Neutrophil (primary cell): ENCODE results near the gene CDKN1B.

Experiments used
- H3K27ac ChIP-seq: fragments of 200-600 bp; sonication (generic); 2 replicates; pipeline ENCODE4 v1.5.1; 2016; ENCODE audit warnings: mild to moderate bottlenecking, moderate library complexity
- H3K27me3 ChIP-seq: fragments of 200-600 bp; sonication (generic); 2 replicates; pipeline ENCODE4 v1.6.0; 2016; ENCODE audit warnings: mild to moderate bottlenecking
- H3K36me3 ChIP-seq: fragments of 200-600 bp; sonication (generic); 2 replicates; pipeline ENCODE4 v1.5.1; 2017
- H3K4me1 ChIP-seq, 2 experiments: fragments of 200-600 bp in 1 of 2; sonication (generic) in 1 of 2; 1 replicate in 1 of 2; 2 replicates in 1 of 2; pipeline versions ENCODE4 v1.5.1 to v1.6.1; 2013 to 2016; ENCODE audit warnings: low read depth in 1 of 2, low read length in 1 of 2, mild to moderate bottlenecking in 1 of 2, moderate library complexity in 1 of 2; ENCODE audit not compliant: control insufficient read depth in 1 of 2, insufficient read depth in 1 of 2
- H3K4me3 ChIP-seq, 2 experiments: fragments of 200-600 bp in 1 of 2; sonication (generic) in 1 of 2; 1 replicate in 1 of 2; 2 replicates in 1 of 2; pipeline ENCODE4 v1.5.1; 2013 to 2016; ENCODE audit warnings: low read depth in 1 of 2, low read length in 1 of 2, mild to moderate bottlenecking in 1 of 2, moderate library complexity in 1 of 2
- H3K9me3 ChIP-seq: fragments of 200-600 bp; sonication (generic); 2 replicates; pipeline ENCODE4 v1.5.1; 2016
- TF ChIP-seq, protein P1 (sequence below): fragments of 200-600 bp; sonication (generic); IDR thresholded peaks from 2 replicates; pipeline ENCODE4 v1.5.1; 2016; ENCODE audit warnings: antibody characterized with exemption

The CDKN1B gene

DNA sequence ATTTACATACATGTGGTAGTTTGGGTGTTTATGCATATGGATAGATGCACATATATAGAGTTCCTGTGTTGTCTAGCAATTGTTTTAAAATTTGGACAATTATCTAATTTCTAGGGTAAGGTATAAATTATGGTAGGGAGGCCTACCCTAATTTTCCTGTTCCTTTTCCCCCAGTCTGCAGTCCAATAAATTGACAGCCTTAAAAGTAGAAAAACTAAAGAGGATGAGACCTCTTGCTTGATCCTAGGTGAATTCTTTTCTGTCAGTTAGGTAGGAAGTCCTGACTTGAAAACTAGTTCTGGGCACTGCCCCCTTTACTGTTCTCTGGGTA lies 2.1 kb upstream of the CDKN1B start:
- Histone ChIP-seq H3K4me3 (peak overlapping the region; percentile 91), H3K9me3 (no peaks in the 10 kb centered on the region), H3K36me3 (peaks cover 12% of the 10 kb centered on the region), H3K4me1 (peaks cover 35 to 38% of the 10 kb centered on the region in 2 experiments), H3K27me3 (no peaks in the 10 kb centered on the region), H3K27ac (peak overlapping the region; percentile 95)
- TF ChIP-seq, protein P1, sequence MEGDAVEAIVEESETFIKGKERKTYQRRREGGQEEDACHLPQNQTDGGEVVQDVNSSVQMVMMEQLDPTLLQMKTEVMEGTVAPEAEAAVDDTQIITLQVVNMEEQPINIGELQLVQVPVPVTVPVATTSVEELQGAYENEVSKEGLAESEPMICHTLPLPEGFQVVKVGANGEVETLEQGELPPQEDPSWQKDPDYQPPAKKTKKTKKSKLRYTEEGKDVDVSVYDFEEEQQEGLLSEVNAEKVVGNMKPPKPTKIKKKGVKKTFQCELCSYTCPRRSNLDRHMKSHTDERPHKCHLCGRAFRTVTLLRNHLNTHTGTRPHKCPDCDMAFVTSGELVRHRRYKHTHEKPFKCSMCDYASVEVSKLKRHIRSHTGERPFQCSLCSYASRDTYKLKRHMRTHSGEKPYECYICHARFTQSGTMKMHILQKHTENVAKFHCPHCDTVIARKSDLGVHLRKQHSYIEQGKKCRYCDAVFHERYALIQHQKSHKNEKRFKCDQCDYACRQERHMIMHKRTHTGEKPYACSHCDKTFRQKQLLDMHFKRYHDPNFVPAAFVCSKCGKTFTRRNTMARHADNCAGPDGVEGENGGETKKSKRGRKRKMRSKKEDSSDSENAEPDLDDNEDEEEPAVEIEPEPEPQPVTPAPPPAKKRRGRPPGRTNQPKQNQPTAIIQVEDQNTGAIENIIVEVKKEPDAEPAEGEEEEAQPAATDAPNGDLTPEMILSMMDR, result no peak

DNA sequence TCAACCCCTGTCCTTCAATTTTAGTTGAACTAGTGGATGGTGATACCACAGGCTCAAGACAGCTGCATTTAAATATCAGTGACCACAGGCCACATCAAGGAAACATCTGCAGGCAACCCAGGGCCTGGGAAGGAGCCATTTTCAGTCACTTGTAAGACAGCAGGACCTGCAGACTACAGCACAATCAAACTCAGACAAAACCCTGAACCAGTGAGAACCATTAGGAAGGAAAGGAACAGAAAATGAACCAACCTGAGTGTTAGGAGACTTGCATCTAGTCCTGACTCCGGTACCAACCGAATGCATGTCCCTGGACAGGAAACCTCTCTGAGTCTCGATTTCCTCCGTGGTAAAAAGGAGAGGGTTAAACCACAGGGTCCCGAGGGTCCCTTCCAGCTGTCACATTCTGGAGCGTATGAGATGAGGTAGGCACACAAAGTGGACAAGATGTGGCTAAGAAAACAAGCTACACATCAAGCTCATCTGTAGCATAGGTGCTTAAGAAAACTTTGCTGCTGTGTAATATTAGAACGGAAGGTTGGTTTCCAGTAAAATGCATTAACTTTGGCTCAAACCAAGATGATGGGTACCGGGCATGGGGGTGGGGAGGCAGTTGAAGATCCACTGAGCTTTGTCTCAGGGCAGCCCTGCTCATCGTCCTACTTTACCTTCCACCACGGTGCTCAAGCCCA lies 1.6 kb upstream of the CDKN1B start:
- H3K36me3 ChIP-seq, result peaks cover 18% of the 10 kb centered on the region
- H3K27me3 ChIP-seq, result no peaks in the 10 kb centered on the region
- H3K27ac ChIP-seq, result peak overlapping the region; percentile 95
- H3K4me1 ChIP-seq, result peaks cover 40 to 43% of the 10 kb centered on the region in 2 experiments
- no peaks in the 10 kb centered on the region for H3K9me3 ChIP-seq
- H3K4me3 ChIP-seq, result peak overlapping the region; percentile 91
- TF ChIP-seq, protein P1, result no peak

DNA sequence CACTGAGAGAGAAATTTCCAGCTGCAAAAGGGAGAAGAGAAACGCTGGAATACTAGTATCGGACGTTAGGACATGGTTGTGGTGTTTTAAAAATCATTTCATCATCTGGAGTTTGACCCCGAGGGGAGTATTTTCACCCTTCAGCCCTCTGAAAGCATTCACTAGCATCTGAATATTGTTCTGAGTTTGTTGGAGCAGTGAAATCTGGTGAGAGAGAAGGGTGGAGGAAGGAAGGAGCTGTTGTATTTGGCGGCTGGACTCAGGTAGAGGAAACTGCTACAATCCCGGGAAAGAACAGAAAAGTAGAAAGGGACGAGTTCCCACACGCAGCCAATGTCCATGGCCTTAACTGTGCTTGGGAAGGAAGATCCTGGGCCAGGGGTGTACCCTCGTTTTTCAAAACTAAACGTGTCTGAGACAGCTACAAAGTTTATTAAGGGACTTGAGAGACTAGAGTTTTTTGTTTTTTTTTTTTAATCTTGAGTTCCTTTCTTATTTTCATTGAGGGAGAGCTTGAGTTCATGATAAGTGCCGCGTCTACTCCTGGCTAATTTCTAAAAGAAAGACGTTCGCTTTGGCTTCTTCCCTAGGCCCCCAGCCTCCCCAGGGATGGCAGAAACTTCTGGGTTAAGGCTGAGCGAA lies 896 bp upstream of the CDKN1B start:
- Histone ChIP-seq H3K27me3 (no peaks in the 10 kb centered on the region), H3K4me1 (peaks cover 47 to 50% of the 10 kb centered on the region in 2 experiments), H3K4me3 (peak overlapping the region; percentile 91), H3K9me3 (no peaks in the 10 kb centered on the region), H3K36me3 (peaks cover 24% of the 10 kb centered on the region), H3K27ac (peak overlapping the region; percentile 95)
- TF ChIP-seq, protein P1, result no peak

DNA sequence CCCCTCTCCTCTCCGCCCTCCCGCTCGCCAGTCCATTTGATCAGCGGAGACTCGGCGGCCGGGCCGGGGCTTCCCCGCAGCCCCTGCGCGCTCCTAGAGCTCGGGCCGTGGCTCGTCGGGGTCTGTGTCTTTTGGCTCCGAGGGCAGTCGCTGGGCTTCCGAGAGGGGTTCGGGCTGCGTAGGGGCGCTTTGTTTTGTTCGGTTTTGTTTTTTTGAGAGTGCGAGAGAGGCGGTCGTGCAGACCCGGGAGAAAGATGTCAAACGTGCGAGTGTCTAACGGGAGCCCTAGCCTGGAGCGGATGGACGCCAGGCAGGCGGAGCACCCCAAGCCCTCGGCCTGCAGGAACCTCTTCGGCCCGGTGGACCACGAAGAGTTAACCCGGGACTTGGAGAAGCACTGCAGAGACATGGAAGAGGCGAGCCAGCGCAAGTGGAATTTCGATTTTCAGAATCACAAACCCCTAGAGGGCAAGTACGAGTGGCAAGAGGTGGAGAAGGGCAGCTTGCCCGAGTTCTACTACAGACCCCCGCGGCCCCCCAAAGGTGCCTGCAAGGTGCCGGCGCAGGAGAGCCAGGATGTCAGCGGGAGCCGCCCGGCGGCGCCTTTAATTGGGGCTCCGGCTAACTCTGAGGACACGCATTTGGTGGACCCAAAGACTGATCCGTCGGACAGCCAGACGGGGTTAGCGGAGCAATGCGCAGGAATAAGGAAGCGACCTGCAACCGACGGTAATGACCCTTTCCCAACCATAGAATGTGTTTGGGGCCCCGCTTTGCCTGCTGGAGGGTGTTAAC lies 615 bp downstream of the CDKN1B start:
- Histone ChIP-seq H3K9me3 (no peaks in the 10 kb centered on the region), H3K4me1 (peaks cover 62 to 65% of the 10 kb centered on the region in 2 experiments), H3K27ac (peak overlapping the region; percentile 95), H3K4me3 (peak overlapping the region; percentile 91), H3K36me3 (peaks cover 36% of the 10 kb centered on the region), H3K27me3 (no peaks in the 10 kb centered on the region)
- TF ChIP-seq, protein P1, result no peak

DNA sequence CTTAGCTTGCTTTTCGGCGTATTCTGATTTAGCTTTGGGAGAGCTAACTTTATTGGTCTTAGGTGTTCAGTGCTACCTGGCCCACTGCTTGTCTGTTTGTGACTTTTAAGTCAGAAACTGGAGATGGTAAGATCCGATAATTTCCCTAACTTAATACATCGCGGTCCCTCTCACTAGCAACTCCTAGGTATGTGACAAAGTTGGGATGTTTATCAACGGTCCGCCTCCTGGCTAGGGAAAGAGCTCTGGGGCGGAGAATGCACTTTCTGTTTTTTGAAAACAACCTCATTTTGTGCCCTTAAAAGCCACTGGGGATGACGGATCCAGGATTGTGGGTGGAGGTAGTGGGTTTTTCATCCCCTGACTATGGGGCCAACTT lies 1.2 kb downstream of the CDKN1B start:
- TF ChIP-seq, protein P1, result no peak
- H3K4me1 ChIP-seq, result peaks cover 65 to 71% of the 10 kb centered on the region in 2 experiments
- no peaks in the 10 kb centered on the region for H3K9me3 ChIP-seq
- peak overlapping the region; percentile 95 for H3K27ac ChIP-seq
- no peaks in the 10 kb centered on the region for H3K27me3 ChIP-seq
- peaks cover 36% of the 10 kb centered on the region for H3K36me3 ChIP-seq
- H3K4me3 ChIP-seq, result peak overlapping the region; percentile 91
